ENCODE measurements around the gene KRTAP19-2.
A peak's percentile ranks its signal among the peaks of the same experiment; 100 is the strongest.

Gene KRTAP19-2

DNA sequence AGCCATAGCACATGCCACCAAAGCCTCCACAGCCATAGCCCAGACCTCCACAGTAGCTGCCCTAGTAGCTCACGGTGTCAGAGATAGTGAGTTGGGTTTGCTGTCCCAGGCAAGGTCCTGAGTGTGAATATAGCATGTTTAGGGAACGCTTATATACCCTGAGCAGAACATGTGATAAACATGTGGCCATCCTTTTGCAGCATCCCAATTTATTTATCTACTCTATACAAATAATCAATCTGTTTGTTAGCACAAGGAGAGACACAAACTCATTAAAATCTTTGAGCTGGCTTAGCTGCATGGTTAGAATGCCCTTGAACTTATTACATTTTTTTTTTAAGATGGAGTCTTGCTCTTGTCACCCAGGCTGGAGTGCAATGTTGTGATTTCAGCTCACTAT, at the start of gene KRTAP19-2:
Gene KRTAP19-2, minus strand, starts transcription at position 101 of the 400 bp plus-strand sequence. Its CDS starts 88 bp downstream, at position 13.
- no peak for DNase-seq

GRCh38 chr21:30518876-30519275, 31.6 kb upstream of the KRTAP19-2 start:
- no peak for DNase-seq

DNA sequence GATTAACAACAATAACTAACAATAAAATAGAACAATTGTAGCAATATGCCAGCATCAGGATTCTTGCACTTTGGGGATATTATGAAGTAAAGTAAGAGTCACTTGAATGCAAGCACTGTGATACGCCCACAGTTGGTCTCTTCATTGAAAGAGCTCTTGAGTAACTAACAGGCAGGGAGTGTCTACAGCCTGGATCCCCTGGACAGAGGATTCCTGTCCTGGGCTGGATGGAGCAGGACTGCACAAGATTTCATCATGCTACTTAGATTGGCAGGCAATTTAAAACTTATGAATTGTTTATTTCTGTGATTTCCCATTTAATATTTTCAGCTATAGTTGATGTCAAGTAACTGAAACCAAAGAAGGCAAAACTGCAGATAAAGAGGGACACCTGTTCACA, 28.4 kb upstream of the KRTAP19-2 start:
- DNase-seq: no peak

GRCh38 chr21:30505621-30506205, 18.5 kb upstream of the KRTAP19-2 start:
- DNase-seq: peak in 1 of 2 experiments; percentile 3

- DNase-seq: no peak
These were observed 14.8 kb upstream of the KRTAP19-2 start, which contains the start of gene KRTAP19-5 for GRCh38 chr21:30502041-30502440. KRTAP19-5 (minus strand) TSS chr21:30502141; CDS start chr21:30502090, 51 bp downstream.

- DNase-seq: no peak
These were observed 9.8 kb upstream of the KRTAP19-2 start, which contains the start of gene KRTAP19-4 for GRCh38 chr21:30497065-30497464. KRTAP19-4 (minus strand) TSS chr21:30497165; CDS start chr21:30497110, 55 bp downstream.

- DNase-seq: no peak
These were observed 4.8 kb upstream of the KRTAP19-2 start, which contains the start of gene KRTAP19-3 for GRCh38 chr21:30491963-30492428. KRTAP19-3 (minus strand) TSS chr21:30492013; CDS start chr21:30491957, 56 bp downstream.

- no peak for DNase-seq
These were observed 1.1 kb downstream of the KRTAP19-2 start for GRCh38 chr21:30486180-30486579.

DNA sequence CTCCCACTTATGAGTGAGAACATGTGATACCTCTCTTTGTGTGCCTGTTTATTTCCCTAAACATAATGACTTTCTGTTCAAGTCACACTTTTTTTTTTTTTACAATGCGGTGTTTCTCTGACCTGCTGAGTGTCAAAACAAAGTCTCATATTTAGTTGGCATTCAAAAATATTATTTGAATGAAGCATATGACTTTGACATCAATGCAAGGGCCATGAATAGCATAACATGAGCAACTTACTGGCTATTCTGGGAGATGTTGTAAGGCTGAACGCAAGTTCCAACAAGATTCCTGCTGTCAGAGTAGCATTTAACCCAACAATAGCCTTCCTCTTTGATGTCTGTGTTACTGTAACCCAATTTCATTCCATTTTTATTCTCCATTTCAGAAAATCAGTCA, 5.1 kb downstream of the KRTAP19-2 start:
- no peak for DNase-seq

GRCh38 chr21:30480145-30480544, 7.1 kb downstream of the KRTAP19-2 start, which contains the start of gene KRTAP19-1:
KRTAP19-1 (minus strand) TSS chr21:30480367; CDS start chr21:30480317, 50 bp downstream.
- DNase-seq: no peak

DNA sequence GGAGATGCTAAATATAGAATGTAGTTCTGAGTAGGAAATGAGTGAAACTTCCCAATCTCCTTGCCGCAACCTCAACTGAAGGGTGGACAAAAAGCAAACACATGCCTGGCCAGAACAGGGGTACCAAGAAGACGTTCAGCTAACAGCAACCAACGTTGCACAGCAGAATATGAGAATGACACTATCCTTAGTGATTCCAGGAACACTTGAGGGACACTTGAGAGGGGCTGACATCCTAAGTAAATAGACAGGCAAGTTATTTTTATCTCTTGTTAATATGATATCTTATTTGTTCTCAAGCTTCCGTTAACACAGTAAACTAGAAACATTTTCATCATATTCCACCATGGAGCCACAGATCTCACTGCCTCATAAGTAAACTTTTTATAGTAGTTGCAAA, 8.0 kb downstream of the KRTAP19-2 start:
- DNase-seq: no peak

- no peak for DNase-seq
These were observed 9.2 kb downstream of the KRTAP19-2 start for GRCh38 chr21:30478004-30478403.

GRCh38 chr21:30468900-30469714, 18.1 kb downstream of the KRTAP19-2 start:
- DNase-seq: no peak

DNA sequence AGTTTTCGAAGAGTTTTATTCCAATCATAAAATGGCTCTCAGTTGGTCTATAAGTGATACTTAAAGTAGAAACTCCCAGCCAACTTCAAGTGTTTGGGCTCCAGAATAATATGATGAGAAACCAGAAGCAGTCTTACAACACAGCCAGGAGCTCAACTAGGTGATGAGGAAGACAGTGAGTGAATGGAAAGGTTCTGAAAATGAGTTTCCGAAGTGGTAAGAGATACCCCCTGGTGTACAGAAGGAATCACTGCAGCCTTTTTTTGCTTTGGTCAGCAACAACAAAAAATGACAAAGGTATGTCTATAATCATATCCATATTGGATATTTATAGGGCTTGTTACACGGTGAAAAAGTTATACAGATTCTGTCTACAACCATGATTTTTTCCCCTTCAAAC, 23.5 kb downstream of the KRTAP19-2 start:
- DNase-seq: no peak

GRCh38 chr21:30448514-30448913, 38.7 kb downstream of the KRTAP19-2 start:
- no peak for DNase-seq

- no peak for DNase-seq
These were observed 40.2 kb downstream of the KRTAP19-2 start for GRCh38 chr21:30447056-30447455.

DNA sequence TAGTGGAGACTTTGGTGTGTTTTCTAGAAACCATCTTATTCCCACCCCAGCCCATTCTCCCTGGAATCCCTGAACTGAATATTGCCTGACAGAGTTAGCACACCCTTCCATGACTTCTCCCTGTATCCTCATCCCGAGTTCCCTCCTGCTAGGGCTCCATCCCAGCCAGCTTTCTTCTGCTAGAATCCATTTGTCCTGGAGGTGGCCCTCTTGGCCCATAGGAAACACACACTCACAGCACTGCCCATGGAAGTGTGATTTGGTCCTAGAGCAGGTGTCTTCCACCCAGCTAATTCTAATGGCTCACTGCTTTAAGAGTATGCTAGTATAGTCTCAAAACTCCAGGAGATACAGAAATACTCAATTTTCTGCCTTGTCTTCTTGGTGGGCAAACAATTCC, 43.0 kb downstream of the KRTAP19-2 start:
- DNase-seq: no peak

DNA sequence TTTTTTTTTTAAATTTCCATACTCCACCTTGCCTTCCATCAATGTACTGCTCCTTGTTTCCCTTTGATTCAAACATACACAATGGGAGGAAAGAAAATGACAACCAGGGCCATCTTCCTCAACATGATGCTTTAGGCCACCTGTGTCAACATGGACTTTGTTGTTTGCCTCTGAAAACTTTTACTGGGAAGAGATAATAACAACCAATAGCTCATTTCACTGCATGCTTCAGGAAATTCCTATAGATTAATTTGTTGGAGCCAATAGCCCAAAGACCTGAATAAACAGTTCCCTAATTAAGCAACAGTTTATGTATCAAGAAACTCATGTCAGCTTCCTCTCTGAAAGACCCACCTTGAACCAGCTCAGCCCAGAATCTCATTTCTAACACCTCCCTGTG, 44.0 kb downstream of the KRTAP19-2 start:
- DNase-seq: no peak

DNA sequence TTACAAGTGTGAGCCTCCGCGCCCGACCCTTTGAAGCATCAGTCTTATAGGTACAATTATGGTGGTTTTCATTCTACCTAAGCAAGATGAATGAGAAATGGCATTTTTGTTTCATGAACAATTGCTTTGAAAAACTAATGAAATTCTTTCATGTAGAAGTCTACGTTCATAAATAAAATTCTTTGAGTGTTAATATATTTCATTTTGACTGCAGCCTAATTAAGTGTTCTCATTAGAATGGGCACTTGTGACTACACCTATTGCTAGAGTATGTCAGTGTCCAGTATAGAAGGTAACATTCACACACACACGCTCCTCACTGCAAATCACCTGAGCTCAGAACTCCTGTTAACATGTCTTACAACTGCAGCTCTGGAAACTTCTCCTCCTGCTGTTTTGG, 47.3 kb downstream of the KRTAP19-2 start, which contains the start of gene KRTAP15-1:
Gene KRTAP15-1, plus strand, starts transcription at position 301 of the 400 bp plus-strand sequence. Its CDS starts 53 bp downstream, at position 354.
- DNase-seq: no peak

All from activated CD4-positive, alpha-beta T cell treated with anti-CD3 and anti-CD28 coated beads, Interleukin-2, amount 50 U/mL, for 48 hours (primary cell).